GM18511 (cell line): ENCODE results near the gene ZNF708.
"Not testable (repeated sequence)": the region's sequence is repeated elsewhere in the genome, so short reads cannot be mapped to it uniquely, and the experiment has no call there.

ENCODE experiments used
- ATAC-seq: cut with Tn5 transposase; IDR thresholded peaks from one replicate; pipeline ENCODE4 v1.9.1; 2021; ENCODE audit warnings: mild to moderate bottlenecking, moderate library complexity; ENCODE audit not compliant: unreplicated experiment

ZNF708 gene

DNA sequence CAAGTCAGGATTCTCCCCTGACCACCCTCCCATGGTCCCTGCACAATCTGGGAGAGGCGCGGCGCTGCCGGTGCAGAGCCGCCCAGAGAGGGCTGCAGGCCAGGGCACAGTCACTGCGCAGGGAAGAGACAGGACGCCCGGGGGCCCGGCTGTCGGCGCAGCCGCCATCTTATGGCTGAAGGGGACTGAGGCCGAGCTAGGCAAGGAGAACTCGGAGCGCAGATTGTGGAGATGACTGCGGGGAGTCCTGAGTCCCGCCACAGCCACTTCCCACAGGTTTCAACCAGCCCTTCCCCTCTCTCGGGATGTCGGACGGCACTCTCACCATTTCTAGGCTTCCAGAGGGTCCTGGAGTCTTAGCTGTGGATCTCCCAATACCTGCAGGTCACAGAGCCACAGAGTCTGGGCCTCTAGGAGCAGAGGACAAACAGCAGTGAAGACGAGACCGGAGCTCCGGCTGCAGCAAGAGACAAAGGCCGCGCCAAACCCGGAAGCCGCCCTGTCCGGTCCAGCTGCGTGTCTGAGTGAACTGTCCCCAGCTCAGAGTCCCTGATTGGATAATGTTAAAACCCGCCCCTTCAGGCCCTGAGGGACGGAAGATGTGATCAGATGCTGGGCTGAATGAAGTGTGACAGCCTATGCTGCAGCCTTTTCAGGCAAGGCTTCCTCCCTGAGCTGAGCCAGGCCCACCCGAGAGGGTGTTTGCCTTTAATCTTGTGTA is at the start of gene ZNF708:
ZNF708 (minus strand) TSS at position 526 of the 721 bp plus-strand sequence; CDS start at position 328, 198 bp downstream.
- ATAC-seq: peak; percentile 100

DNA sequence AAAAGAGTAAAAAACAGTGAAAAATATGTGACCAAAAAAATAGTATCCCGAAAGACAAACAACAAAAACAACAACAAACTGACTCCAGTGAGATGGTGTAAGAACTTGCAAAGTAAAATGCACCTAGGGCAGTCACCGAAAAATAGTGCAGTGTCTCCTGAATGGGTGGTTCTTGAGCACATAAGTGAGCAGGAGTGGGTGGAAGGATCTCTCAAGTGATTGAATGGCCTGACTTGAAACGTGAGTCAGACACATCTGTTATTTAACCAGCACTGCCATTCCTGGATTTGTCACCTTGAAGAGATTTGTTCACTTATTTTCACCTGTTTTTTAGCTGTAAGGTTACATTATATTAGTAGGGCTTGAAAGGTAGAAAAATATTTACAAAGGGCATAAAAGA is 33.1 kb upstream of the ZNF708 start:
- no peak for ATAC-seq

DNA sequence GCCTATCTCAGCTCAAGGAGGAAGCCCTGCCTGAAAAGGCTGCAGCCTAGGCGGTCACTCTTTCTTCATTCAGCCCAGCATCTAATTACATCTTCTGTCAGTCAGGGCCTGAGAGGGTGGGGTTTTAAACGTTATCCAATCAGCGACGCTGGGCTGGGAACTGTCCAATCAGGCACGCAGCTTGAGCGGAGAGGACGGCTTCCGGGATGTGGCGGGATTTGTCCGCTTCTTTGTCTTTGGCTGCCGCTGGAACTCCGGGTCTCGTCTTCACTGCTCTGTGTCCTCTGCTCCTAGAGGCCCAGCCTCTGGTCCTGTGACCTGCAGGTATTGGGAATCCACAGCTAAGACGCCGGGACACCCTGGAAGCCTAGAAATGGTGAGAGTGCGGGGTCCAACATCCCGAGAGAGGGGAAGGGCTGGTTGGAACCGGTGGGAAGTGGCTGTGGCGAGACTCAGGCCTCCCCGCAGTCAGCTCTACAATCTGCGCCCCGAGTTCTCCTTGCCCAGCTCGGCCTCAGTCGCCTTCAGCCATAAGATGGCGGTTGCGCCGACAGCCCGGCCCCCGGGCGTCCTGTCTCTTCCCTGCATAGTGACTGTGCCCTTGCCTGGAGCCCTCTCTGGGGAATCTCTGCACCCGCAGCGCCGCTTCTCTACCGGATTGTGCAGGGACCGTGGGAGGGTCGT is 29.7 kb upstream of the ZNF708 start, which contains the start of gene ZNF738:
ZNF738 (plus strand) TSS at position 233 of the 684 bp plus-strand sequence; CDS start at position 374, 141 bp downstream.
- ATAC-seq: peak; percentile 97

DNA sequence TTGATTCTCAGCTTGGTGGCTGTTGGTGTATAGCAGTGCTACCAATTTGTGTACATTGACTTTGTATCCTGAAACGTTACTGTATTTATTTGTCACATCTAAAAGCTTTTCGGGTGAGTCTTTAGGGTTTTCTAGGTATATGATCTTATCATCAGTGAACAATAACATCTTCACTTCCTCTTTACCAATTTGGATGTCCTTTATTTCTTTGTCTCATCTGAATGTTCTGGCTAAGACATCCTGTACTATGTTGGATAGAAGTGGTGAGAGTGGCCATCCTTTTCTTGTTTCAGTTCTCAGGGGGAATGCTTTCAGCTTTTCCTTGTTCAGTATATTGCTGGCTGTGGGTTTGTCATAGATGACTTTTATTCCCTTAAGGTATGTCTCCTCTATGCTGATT is 23.6 kb upstream of the ZNF708 start:
- ATAC-seq: no peak

DNA sequence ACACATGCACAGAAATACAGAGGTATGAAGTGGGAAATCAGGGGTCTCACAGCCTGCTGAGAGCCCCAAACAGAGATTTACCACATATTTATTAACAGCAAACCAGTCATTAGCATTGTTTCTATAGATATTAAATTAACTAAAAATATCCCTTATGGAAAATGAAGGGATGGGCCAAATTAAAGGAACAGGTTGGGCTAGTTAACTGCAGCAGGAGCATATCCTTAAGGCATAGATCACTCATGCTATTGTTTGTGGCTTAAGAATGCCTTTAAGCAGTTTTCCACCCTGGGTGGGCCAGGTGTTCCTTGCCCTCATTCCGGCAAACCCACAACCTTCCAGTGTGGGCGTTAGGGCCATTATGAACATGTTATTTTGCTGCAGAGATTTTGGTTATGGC is 15.6 kb upstream of the ZNF708 start:
- ATAC-seq: not testable (repeated sequence)

DNA sequence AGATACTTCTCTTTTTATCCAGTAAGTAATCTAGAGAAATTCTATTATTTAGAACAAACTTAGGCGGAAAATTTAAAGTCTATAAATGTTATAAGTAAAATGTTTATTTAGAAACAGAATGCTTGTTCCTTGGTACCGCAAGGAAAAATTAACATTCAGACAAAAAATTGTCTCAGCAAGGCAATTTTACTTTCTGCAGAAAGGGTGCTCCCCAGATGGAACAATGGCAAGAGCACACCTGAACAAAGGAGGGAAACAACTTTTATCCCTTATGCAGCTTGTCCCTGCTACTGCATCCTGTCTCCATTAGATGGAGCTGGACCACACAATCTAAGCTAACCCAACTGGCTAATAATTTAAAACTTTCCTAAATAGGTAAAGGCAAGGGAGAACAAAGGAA is 6.5 kb upstream of the ZNF708 start:
- no peak for ATAC-seq

DNA sequence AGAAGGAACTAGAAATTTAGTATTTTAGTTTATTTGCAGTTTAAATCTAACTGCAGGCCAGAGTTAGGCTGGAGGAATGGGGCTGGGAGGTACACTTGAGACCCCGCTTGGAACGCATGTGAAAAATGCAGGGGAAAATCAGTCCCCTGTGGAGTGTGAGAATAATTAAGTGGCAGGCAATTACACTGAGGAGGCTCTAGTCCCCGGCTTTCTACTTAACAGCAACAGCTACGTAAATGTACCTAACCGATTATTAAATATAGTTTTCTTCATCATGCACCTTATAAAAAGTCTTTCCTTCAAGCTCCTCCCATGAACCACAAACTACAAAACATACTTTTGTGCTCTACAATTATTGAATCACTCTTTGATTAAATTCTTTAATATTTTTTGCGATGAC is 804 bp downstream of the ZNF708 start:
- ATAC-seq: no peak

DNA sequence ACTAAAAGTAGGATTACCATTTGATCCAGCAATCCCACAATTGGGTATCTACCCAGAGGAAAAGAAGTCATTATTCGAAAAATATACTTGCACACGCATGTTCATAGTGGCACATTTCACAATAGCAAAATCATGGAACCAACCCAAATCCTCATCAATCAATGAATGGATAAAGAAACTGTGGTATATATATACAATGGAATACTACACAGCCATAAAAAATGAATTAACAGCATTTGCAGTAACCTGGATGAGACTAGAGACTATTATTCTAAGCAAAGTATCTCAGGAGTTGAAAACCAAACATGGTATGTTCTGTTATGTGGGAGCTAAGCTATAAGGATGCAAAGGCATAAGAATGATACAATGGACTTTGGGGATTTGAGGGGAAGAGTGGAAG is 3.0 kb downstream of the ZNF708 start:
- ATAC-seq: no peak

DNA sequence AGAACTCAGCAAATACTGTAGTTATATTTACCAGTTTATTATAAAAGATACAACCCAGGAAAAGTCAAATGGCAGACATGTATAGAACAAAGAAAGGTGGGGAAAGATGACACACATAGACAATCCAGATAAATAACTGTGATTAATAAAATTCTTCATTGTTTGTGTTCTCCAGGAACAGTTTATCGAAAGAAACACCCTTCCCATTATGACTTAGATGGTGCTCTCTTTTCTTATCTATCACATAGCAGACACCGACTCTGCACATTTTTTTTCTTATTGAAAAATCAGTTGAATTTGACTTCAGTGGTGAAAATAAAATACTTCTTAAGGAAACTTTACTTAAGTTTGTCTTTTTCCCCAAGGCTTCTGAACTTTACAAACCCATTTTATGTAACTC is 6.2 kb downstream of the ZNF708 start:
- ATAC-seq: no peak

DNA sequence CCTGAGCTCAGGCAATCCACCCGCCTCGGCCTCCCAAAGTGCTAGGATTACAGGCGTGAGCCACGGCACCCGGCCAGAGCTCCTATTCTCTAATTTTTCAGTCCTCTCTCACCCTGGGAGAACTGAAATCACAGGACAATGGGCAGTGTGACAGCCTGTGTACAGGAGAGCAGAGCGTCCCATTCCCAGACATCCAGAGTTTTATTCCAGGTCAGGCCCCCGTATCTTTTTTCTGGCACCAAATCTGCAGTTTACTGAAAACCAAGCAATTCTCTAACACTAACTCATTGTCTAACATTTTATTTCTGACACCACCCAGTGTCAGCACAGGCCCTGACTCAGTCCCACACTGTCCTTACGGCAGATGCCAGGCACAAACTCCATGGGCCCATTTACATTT is 6.7 kb downstream of the ZNF708 start:
- ATAC-seq: no peak

DNA sequence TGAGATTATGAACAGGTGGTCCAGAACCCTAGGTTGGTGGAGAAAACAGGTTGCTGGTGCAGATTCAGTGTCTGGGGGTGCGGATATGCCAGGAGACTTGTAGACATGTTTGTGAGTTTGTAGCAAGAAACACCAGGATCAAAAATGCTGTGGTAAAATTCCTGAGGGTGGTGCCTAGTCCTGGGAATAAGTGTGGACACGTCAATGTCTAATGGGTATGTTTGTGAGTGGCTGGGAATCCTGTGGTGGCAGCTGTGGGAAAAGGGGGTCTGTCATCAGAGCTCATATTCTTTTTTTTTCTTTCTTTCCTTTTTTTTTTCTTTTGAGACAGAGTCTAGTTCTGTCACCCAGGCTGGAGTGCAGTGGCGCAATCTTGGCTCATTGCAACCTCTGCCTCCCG is 7.2 kb downstream of the ZNF708 start:
- ATAC-seq: no peak

DNA sequence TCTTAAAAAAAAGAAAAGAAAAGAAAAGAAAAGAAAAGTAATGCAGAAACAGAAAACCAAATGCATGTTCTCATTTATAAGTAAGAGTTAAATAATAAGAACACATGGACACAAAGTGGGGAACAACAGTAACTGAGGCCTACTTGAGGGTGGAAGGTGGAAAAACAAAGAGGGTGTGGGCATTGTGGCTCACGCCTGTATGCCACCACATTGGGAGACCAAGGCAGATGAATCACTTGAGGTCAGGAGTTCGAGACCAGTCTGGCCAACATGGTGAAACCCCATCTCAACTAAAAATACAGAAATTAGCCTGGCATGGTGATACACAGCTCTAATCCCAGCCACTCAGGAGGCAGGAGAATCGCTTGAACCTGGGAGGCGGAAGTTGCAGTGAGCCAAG is 8.1 kb downstream of the ZNF708 start:
- ATAC-seq: no peak

DNA sequence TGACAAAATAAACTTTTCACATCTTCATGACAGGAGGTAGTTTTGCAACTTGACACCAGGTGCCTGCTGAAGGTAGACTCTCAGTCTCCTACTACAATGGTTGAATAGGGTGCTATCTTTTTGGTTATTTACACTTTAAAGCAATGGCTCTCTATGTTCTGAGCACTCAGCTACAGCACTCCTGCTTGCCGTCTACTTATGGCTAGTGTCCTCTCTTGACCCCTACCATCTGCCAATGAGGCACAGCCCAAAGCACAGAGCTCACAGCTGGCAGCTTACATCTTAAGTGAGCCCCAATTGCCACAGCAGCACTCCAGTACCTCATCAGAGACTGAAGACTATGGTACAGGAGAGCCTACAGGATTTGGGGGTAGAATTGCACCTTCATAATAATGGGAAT is 11.4 kb downstream of the ZNF708 start:
- no peak for ATAC-seq

DNA sequence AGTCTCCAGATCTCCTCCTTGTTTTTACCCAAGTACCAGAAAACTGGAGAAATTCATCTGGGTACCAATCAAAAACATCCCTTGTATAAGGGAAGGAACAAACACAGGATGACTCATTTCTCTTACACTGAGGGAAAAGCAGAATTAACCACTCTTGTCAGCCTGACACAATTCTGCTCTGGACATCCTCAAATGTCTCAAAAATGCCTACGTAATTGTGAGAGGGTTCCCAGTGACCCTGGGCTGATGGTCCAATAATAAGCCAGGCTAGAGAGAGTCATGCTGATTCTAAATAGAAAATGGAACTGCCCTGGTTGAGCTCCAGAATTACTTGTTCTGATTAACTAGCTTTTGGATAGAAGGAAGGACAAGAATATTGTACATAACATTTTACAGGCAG is 14.5 kb downstream of the ZNF708 start:
- ATAC-seq: no peak

DNA sequence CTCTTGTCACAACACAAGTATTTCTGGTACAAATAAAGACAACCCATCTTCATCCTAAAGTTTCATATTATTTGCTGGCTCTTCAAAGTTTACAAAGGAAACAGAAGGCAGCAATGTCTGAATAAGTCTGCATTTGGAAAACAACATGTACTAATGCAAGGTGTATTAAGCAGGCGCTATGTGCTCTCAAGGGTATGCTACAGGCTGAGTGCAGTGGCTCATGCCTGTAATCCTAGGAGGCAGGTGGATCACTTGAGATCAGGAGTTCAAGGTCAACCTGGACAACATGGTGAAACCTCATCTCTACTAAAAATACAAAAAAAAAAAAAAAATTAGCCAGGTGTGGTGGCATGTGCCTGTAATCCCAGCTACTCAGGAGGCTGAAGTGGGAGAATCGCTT is 16.4 kb downstream of the ZNF708 start:
- not testable (repeated sequence) for ATAC-seq

DNA sequence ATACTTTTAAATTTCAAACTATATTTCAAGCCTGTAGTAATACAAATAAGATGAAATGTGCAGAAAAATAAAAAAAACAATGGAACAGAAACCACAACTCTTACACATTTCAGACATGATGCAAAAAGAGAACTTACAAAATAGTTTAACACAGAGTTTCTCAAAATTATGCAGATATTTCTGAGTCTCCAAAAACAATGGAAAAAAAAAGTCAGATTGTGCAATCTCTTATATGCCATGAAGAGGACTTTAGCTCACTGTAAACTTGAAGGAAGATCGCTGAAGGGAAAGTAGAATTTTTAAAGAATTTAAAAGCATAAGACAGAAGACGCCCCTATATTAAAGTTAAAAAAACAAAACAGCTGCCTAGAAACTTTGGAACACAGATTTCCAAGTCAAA is 20.4 kb downstream of the ZNF708 start:
- no peak for ATAC-seq

DNA sequence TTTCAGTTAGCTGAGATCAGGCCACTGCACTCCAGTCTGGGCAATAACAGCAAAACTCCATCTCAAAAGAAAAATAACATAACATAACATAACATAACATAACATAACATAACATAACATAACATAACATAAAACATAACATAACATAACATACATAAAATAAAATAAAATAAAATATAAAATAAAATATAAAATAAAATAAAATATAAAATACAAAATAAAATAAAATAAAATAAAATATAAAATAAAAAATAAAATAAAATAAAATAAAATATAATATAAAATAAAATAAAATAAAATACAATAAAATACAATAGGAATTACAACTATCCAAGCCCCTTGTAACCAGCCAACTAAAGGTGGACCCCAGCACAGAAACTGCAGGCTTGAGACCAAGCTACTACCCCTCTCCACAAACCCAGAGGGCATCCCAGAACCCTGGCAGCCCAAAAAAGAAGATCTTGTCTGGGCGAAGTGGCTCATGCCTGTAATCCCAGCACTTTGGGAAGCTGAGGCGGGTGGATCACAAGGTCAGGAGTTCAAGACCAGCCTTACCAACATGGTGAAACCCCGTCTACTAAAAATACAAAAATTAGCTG is 22.2 kb downstream of the ZNF708 start:
- not testable (repeated sequence) for ATAC-seq

DNA sequence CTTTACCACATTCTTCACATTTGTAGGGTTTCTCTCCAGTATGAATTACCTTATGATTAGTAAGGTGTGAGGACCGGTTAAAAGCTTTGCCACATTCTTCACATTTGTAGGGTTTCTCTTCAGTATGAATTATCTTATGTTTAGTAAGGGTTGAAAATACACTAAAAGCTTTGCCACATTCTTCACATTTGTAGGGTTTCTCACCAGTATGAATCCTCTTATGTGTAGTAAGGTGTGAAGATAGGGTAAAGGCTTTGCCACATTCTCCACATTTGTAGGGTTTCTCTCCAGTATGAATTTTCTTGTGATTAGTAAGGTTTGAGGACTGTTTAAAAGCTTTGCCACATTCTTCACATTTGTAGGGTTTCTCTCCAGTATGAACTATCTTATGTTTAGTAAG is 35.4 kb downstream of the ZNF708 start:
- ATAC-seq: not testable (repeated sequence)

DNA sequence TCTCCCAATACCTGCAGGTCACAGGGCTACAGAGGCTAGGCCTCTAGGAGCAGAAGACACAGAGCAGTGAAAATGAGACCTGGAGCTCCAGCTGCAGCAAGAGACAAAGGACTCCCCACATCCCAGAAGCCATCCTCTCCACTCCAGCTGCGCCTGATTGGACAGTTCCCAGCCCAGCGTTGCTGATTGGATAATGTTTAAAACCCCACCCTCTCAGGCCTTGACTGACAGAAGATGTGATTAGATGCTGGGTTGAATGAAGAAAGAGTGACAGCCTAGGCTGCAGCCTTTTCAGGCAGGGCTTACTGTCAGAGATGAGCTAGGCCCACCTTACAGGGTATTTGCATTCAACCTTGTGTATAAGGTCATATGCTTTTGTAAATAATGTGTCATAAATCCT is 59.4 kb downstream of the ZNF708 start:
- ATAC-seq: no peak

DNA sequence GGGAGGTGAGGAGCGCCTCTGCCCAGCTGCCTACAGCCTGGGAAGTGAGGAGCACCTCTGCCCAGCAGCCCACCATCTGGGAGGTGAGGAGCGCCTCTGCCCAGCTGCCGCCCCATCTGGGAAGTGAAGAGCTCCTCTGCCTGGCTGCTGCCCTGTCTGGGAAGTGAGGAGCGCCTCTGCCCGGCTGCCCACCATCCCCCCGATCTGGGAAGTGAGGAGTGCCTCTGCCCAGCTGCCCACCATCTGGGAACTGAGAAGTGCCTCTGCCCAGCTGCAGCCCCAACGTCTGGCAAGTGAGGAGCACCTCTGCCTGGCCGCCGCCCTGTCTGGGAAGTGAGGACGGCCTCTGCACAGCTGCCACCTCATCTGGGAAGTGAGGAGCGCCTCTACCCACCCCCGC is 64.3 kb downstream of the ZNF708 start:
- ATAC-seq: no peak

DNA sequence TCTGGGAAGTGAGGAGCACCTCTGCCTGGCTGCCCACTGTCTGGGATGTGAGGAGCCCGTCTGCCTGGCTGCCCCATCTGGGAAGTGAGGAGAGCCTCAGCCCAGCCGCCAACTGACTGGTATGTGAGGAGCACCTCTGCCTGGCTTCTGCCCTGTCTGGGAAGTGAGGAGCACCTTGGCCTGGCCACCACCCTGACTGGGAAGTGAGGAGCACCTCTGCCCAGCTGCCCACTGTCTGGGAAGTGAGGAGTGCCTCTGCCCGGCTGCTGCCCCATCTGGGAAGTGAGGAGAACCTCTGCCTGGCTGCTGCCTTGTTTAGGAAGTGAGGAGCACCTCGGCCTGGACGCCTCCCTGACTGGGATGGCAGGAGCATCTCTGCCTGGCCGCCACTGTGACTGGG is 64.8 kb downstream of the ZNF708 start:
- no peak for ATAC-seq

DNA sequence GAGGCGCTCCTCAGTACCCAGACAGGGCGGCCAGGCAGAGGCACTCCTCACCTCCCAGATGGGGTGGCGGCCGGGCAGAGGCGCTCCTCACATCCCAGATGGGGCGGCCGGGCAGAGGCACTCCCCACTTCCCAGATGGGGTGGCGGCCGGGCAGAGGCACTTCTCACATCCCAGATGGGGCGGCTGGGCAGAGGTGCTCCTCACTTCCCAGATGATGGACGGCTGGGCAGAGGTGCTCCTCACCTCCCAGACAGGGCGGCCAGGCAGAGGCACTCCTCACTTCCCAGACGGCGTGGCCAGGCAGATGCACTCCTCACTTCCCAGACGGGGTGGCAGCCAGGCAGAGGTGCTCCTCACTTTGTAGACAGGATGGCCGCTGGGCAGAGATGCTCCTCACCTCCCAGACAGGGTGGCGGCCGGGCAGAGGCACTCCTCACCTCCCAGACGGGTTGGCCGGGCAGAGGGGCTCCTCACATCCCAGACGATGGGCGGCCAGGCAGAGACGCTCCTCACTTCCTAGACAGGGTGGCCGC is 68.3 kb downstream of the ZNF708 start:
- not testable (repeated sequence) for ATAC-seq
